Fibroblast of lung (primary cell): Measurements from ENCODE around the gene ANKS6. TPM values are rescaled to one million over a fixed set of nuclear protein-coding genes. Genes with fewer than 3 reads are reported as not detected.

Experiments
- DNase-seq, 2 donors: peaks; one replicate each; pipeline versions ENCODE4 v3.0.0 to v3.0.0-alpha.2; 2010; ENCODE audit warnings: low read depth in 2 of 2
- H2AFZ ChIP-seq: 2 replicates; pipeline ENCODE4 v1.5.1; 2012; ENCODE audit warnings: low read length, control low read depth, inconsistent platforms
- H3K27ac ChIP-seq: 2 replicates; pipeline ENCODE4 v1.5.1; 2011; ENCODE audit warnings: low read length, control low read depth; ENCODE audit not compliant: insufficient read depth
- H3K27me3 ChIP-seq: 2 replicates; pipeline ENCODE4 v1.5.1; 2011; ENCODE audit warnings: mild to moderate bottlenecking, low read length; ENCODE audit not compliant: control insufficient read depth, insufficient read depth
- H3K36me3 ChIP-seq: 2 replicates; pipeline ENCODE4 v1.5.1; 2011; ENCODE audit warnings: low read length; ENCODE audit not compliant: control insufficient read depth, insufficient read depth
- H3K4me1 ChIP-seq: 2 replicates; pipeline ENCODE4 v1.5.1; 2011; ENCODE audit warnings: low read length; ENCODE audit not compliant: control insufficient read depth, insufficient read depth; ENCODE audit errors: extremely low read depth
- H3K4me2 ChIP-seq: 2 replicates; pipeline ENCODE4 v1.5.1; 2011; ENCODE audit warnings: low read length, control low read depth; ENCODE audit not compliant: insufficient read depth; ENCODE audit errors: extremely low read depth
- H3K4me3 ChIP-seq, 4 experiments: fragments of 200-600 bp in 1 of 4; sonication (generic) in 1 of 4; replicated peaks in 1 of 4; 2 replicates each; pipeline ENCODE4 v1.5.1; 2011 to 2016; ENCODE audit warnings: low read length in 4 of 4, low read depth in 3 of 4, mild to moderate bottlenecking in 3 of 4, control low read depth in 2 of 4, inconsistent platforms in 1 of 4, mixed read lengths in 1 of 4; ENCODE audit not compliant: insufficient read depth in 1 of 4; ENCODE audit errors: control extremely low read depth in 1 of 4
- H3K79me2 ChIP-seq: 2 replicates; pipeline ENCODE4 v1.5.1; 2012; ENCODE audit warnings: mild to moderate bottlenecking, low read length, inconsistent platforms; ENCODE audit not compliant: control insufficient read depth, insufficient read depth
- H3K9ac ChIP-seq: 2 replicates; pipeline ENCODE4 v1.5.1; 2011; ENCODE audit warnings: mild to moderate bottlenecking, low read length, control low read depth; ENCODE audit not compliant: insufficient read depth
- H3K9me3 ChIP-seq: 2 replicates; pipeline ENCODE4 v1.5.1; 2012; ENCODE audit warnings: low read depth, low read length; ENCODE audit not compliant: control insufficient read depth, insufficient read depth
- H4K20me1 ChIP-seq: 2 replicates; pipeline ENCODE4 v1.5.1; 2011; ENCODE audit warnings: low read length; ENCODE audit not compliant: control insufficient read depth, insufficient read depth; ENCODE audit errors: extremely low read depth
- EZH2 ChIP-seq: IDR thresholded peaks from 2 replicates; pipeline ENCODE4 v1.5.1; 2012; ENCODE audit warnings: low read length, control low read depth, mild to moderate bottlenecking; ENCODE audit errors: missing control alignments
- polyA plus RNA-seq, 2 donors: library from polyadenylated mRNA; depleted of rRNA in 1 of 2; stranded (reverse) in 1 of 2; unstranded in 1 of 2; fragments of >200 nt; gene quantifications; 2 replicates each; pipeline ENCODE4 v1.2.1, GENCODE V29; 2011 to 2012; ENCODE audit warnings: missing spikeins in 1 of 2
- total RNA-seq: library from RNA; depleted of rRNA; stranded (reverse); fragments of >200 nt; gene quantifications from 2 replicates; pipeline ENCODE4 v1.2.1, GENCODE V29; 2014
- TF ChIP-seq, protein P1 (sequence below), 2 donors: IDR thresholded peaks in 1 of 2; conservative IDR thresholded peaks in 1 of 2; 1 replicate in 1 of 2; 2 replicates in 1 of 2; pipeline ENCODE4 v1.5.1; 2011 to 2012; ENCODE audit warnings: low read length in 2 of 2, control low read depth in 1 of 2, inconsistent platforms in 1 of 2, low read depth in 1 of 2, mild to moderate bottlenecking in 1 of 2

ANKS6 gene
- total and polyA plus RNA-seq, 2 donors (not counting 1 experiment from before 2014, with no cell fraction given): 7.3 to 9.6 TPM

DNA sequence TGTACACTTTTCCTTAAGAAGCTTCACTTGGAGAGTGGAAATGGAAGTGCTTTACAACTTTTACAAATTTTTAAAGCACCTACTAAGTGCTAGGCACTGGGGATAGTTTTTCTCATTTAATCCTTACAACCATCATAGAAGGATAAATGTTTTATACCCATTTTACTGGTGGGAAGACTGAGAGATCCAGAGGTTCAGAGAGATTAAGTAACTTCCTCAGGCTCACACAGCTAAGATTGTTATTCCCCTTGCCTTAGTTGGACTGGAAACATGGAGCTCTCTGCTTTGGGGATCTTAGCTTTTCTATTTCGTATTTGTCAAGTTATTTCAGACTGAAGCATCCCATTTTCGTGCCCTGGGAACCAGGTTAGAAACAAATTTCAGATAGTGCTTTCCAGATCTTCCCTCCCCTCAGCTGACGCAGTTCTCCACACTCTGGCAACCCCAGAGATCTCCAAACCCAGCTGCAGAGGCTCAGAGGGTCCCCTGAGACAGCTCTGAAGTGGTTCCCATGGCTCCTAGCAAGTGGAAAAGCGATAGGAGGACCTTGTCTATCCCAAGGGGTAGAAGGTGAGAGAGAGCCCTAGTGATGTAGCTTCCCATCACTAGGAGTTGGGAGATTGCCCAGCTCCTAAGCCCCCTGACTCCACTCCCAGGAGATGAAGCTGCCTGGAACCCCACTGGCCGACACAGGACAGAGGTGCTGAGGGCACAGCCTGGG, 71.4 kb downstream of the ANKS6 start:
- TF ChIP-seq EZH2: no peak
- TF ChIP-seq, protein P1, sequence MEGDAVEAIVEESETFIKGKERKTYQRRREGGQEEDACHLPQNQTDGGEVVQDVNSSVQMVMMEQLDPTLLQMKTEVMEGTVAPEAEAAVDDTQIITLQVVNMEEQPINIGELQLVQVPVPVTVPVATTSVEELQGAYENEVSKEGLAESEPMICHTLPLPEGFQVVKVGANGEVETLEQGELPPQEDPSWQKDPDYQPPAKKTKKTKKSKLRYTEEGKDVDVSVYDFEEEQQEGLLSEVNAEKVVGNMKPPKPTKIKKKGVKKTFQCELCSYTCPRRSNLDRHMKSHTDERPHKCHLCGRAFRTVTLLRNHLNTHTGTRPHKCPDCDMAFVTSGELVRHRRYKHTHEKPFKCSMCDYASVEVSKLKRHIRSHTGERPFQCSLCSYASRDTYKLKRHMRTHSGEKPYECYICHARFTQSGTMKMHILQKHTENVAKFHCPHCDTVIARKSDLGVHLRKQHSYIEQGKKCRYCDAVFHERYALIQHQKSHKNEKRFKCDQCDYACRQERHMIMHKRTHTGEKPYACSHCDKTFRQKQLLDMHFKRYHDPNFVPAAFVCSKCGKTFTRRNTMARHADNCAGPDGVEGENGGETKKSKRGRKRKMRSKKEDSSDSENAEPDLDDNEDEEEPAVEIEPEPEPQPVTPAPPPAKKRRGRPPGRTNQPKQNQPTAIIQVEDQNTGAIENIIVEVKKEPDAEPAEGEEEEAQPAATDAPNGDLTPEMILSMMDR (conservative IDR thresholded peaks at IDR 0.05 in 1 of 2, IDR thresholded peaks at IDR 0.05 in 1 of 2; ENCODE audit: low read depth in 1 of 2, low read length in 2 of 2): no peak
- H3K4me3 ChIP-seq: no peak overlapping the region
- H3K4me2 ChIP-seq: no peak overlapping the region
- H3K27me3 ChIP-seq: peaks cover 2% of the 10 kb centered on the region
- no peaks in the 10 kb centered on the region for H4K20me1 ChIP-seq
- no peaks in the 10 kb centered on the region for H3K79me2 ChIP-seq
- DNase-seq: no peak
- H3K9me3 ChIP-seq: no peaks in the 10 kb centered on the region
- H2AFZ ChIP-seq: no peak overlapping the region
- no peaks in the 10 kb centered on the region for H3K36me3 ChIP-seq
- no peak overlapping the region for H3K9ac ChIP-seq
- no peaks in the 10 kb centered on the region for H3K4me1 ChIP-seq
- no peak overlapping the region for H3K27ac ChIP-seq

DNA sequence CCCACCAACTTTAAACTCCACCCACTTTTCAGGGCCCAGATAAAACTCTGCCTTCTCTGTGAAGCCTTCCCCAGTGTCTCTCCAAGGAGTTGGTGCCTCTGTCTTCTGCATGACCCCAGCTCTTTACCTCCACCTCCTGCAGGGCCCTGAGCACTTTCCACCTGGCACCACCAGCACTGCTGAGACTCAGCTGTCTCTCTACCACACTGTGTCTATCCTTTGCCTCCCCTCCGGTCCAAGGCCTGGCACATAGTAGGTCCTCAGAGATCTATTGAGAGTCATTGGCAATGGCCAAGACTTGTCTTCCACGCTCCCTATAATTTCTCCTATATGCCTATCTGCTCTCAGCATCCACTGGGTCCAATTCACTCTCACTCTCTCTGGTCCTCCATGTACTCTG, 74.7 kb downstream of the ANKS6 start:
- Histone ChIP-seq H3K27ac (no peak overlapping the region), H2AFZ (no peak overlapping the region), H3K9ac (no peak overlapping the region), H4K20me1 (no peaks in the 10 kb centered on the region), H3K36me3 (no peaks in the 10 kb centered on the region), H3K9me3 (no peaks in the 10 kb centered on the region), H3K4me3 (no peak overlapping the region), H3K4me1 (no peaks in the 10 kb centered on the region), H3K27me3 (peaks cover 3% of the 10 kb centered on the region), H3K79me2 (no peaks in the 10 kb centered on the region), H3K4me2 (no peak overlapping the region)
- TF ChIP-seq, protein P1 (conservative IDR thresholded peaks at IDR 0.05 in 1 of 2, IDR thresholded peaks at IDR 0.05 in 1 of 2; ENCODE audit: low read depth in 1 of 2, low read length in 2 of 2): no peak
- TF ChIP-seq EZH2: no peak
- DNase-seq: no peak

DNA sequence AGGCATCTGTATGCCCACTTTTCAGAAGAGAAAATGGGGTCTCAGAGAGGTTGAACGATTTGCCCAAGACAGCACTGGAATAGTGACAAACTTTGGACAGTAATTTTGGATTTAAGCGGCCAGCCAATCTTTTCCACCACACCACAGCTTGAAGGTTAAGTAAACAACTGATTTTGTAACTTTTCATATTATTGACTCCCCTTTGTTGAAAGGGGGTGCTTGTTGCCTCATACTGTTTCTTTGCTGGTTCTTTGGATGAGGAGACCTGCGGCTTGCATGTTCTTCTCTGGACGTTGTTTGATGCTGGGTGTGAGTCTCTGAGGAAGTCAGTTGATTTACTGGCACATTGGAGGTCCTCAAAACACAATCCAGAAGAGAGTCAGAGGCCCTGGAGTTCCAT, 76.0 kb downstream of the ANKS6 start:
- TF ChIP-seq, protein P1 (conservative IDR thresholded peaks at IDR 0.05 in 1 of 2, IDR thresholded peaks at IDR 0.05 in 1 of 2; ENCODE audit: low read depth in 1 of 2, low read length in 2 of 2): no peak
- TF ChIP-seq EZH2: no peak
- no peaks in the 10 kb centered on the region for H3K36me3 ChIP-seq
- no peaks in the 10 kb centered on the region for H3K4me1 ChIP-seq
- H3K9ac ChIP-seq: no peak overlapping the region
- peaks cover 7% of the 10 kb centered on the region for H3K27me3 ChIP-seq
- H4K20me1 ChIP-seq: no peaks in the 10 kb centered on the region
- DNase-seq: no peak
- H2AFZ ChIP-seq: no peak overlapping the region
- H3K4me2 ChIP-seq: no peak overlapping the region
- no peaks in the 10 kb centered on the region for H3K9me3 ChIP-seq
- no peak overlapping the region for H3K4me3 ChIP-seq
- H3K27ac ChIP-seq: no peak overlapping the region
- no peaks in the 10 kb centered on the region for H3K79me2 ChIP-seq
